Hematopoietic multipotent progenitor cell treated with erythropoietin and hydrocortisone succinate and interleukin-3 and kit ligand, for 6 days (in vitro differentiated cells): ENCODE measurements around the gene TSPYL2.

Source experiments
- DNase-seq: peaks from one replicate; pipeline ENCODE4 v3.0.0-alpha.2; 2015

Gene TSPYL2

GRCh38 chrX:53126377-53126776 lies 44.2 kb downstream of the TSPYL2 start:
- no peak for DNase-seq

- no peak for DNase-seq
Observed at GRCh38 chrX:53128097-53128749, 46.1 kb downstream of the TSPYL2 start.

DNA sequence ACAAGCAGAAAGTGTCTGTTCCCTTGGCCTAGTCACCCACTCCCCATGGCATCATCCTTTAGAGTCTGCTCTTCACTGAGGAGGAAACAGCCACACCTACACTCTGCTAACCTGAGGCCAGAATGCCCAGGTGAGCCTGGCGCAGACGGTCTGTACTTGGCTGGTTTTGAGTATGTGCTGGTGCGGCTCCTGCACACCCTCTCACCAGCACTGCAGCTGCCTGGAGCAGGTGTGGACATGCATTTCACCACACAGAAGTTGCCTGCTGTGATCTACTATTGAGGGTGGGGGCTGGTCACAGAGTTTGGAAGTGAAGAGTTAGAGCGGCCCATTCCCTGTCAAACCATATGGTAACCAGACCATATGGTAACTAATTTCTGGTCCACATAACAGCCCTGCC lies 51.2 kb downstream of the TSPYL2 start:
- DNase-seq, result no peak

- DNase-seq, result no peak
Observed at GRCh38 chrX:53135581-53135980, 53.4 kb downstream of the TSPYL2 start.
